ENCODE data around the gene DEPDC7.
A peak's percentile ranks its signal among the peaks of the same experiment; 100 is the strongest.
"Not testable (repeated sequence)": the region's sequence is repeated elsewhere in the genome, so short reads cannot be mapped to it uniquely, and the experiment has no call there.

DEPDC7 gene

GRCh38 chr11:33027846-33028536 lies 12.3 kb downstream of the DEPDC7 start:
- DNase-seq (ENCODE audit: extremely low spot score), result no peak
- ChIA-PET CTCF (interaction anchor here (1.0 to 1.2 kb wide), 3 partner anchors 10 to 20 kb away, joined by 3 to 4 read pairs (median 3); no protein-coding TSS in a partner anchor), POLR2A (no interaction called here)
- no peak for TF ChIP-seq CTCF (IDR thresholded peaks at IDR 0.05; ENCODE audit: control extremely low read depth, extremely low read depth, low read depth, missing control alignments)

GRCh38 chr11:33028537-33028914 lies 12.8 kb downstream of the DEPDC7 start:
- ChIA-PET POLR2A (no interaction called here), CTCF (interaction anchor here (1.1 to 4.1 kb wide), 2 partner anchors 8 to 19 kb away, joined by 3 to 28 read pairs; no protein-coding TSS in a partner anchor)
- DNase-seq (ENCODE audit: extremely low spot score), result no peak
- no peak for TF ChIP-seq CTCF (IDR thresholded peaks at IDR 0.05; ENCODE audit: control extremely low read depth, extremely low read depth, low read depth, missing control alignments)

- DNase-seq (ENCODE audit: extremely low spot score); POLR2A ChIA-PET: not testable (repeated sequence)
- CTCF ChIA-PET, result interaction anchor here (1.1 to 4.1 kb wide), 2 partner anchors 8 to 19 kb away, joined by 3 to 28 read pairs; no protein-coding TSS in a partner anchor
Observed at GRCh38 chr11:33029218-33029617, 13.5 kb downstream of the DEPDC7 start.

- POLR2A ChIA-PET, result no interaction called here
- CTCF ChIA-PET, result interaction anchor here (1.0 to 1.7 kb wide), 5 partner anchors 8 to 217 kb away, joined by 3 to 6 read pairs (median 4); no protein-coding TSS in a partner anchor
- no peak for TF ChIP-seq CTCF (IDR thresholded peaks at IDR 0.05; ENCODE audit: control extremely low read depth, extremely low read depth, low read depth, missing control alignments)
- DNase-seq (ENCODE audit: extremely low spot score), result no peak
Observed at GRCh38 chr11:33033493-33033892, 17.8 kb downstream of the DEPDC7 start.

GRCh38 chr11:33035011-33035410 lies 19.3 kb downstream of the DEPDC7 start:
- TF ChIP-seq CTCF (IDR thresholded peaks at IDR 0.05; ENCODE audit: control extremely low read depth, extremely low read depth, low read depth, missing control alignments), result no peak
- CTCF ChIA-PET, result interaction anchor here (1.1 to 1.7 kb wide), 3 partner anchors 10 to 28 kb away, joined by 3 to 6 read pairs (median 6); no protein-coding TSS in a partner anchor
- DNase-seq (ENCODE audit: extremely low spot score), result no peak
- POLR2A ChIA-PET, result no interaction called here

- ChIA-PET CTCF (interaction anchor here (0.7 to 1.9 kb wide), 10 partner anchors 9 to 230 kb away, joined by 3 to 6 read pairs (median 4); no protein-coding TSS in a partner anchor), POLR2A (interaction anchor here (1.0 to 1.5 kb wide), 4 partner anchors 11 to 24 kb away, joined by 3 to 4 read pairs (median 3); partner anchors contain the start of gene DEPDC7)
- peak; percentile 91 for DNase-seq (ENCODE audit: extremely low spot score)
- TF ChIP-seq CTCF (IDR thresholded peaks at IDR 0.05; ENCODE audit: control extremely low read depth, extremely low read depth, low read depth, missing control alignments), result no peak
Observed at GRCh38 chr11:33039274-33040032, 23.8 kb downstream of the DEPDC7 start, which contains the start of gene TCP11L1. TSS of gene TCP11L1 (plus strand) at chr11:33039572. CDS start at chr11:33043774, 4,202 bp downstream.
